GM12878 (cell line): ENCODE results near the gene MAP3K5. TPM values are rescaled to one million over a fixed set of nuclear protein-coding genes. Genes with fewer than 3 reads are reported as not detected.

Experiments used
- ATAC-seq: fragments of 200-7000 bp; cut with Tn5 transposase; 3 replicates; pipeline ENCODE4 v1.9.1; 2020; ENCODE audit warnings: mild to moderate bottlenecking, moderate library complexity
- BruUV-seq: library from RNA; stranded (reverse); fragments of 400-500 nt; replicated peaks from 2 replicates; lab custom pipeline; 2021; lab: Mats Ljungman, UMichigan
- CTCF ChIA-PET: fragments of 300-600 bp; sonication (Branson Sonifier 250); formaldehyde crosslinking; extraction: SDS; loops from one replicate; lab custom pipeline; 2021; ENCODE audit warnings: inconsistent platforms; lab: Yijun Ruan, JAX
- POLR2A ChIA-PET: fragments of 350-600 bp; formaldehyde crosslinking; extraction: SDS; loops from one replicate; lab custom pipeline; 2021; ENCODE audit warnings: inconsistent platforms; lab: Charles Lee
- RAD21 ChIA-PET: fragments of 300-600 bp; sonication (Branson Sonifier 250); formaldehyde crosslinking; loops from one replicate; lab custom pipeline; 2023; ENCODE audit warnings: antibody characterized with exemption; ENCODE audit not compliant: unreplicated experiment; lab: Charles Lee
- SMC1A ChIA-PET: fragments of 300-600 bp; sonication (Branson Sonifier 250); formaldehyde crosslinking; loops from one replicate; lab custom pipeline; 2023; ENCODE audit not compliant: unreplicated experiment, uncharacterized antibody; lab: Charles Lee
- DNase-seq: peaks from one replicate; pipeline ENCODE4 v3.0.0-alpha.2; 2011; ENCODE audit warnings: low read depth, low spot score
- FAIRE-seq: peaks from 3 replicates; lab custom pipeline; 2011; peaks lifted over from hg19 to GRCh38; lab: Jason Lieb, UNC
- H2AFZ ChIP-seq: 2 replicates; pipeline ENCODE4 v1.6.0; 2011; ENCODE audit warnings: low read depth, low read length, control low read depth; ENCODE audit not compliant: control insufficient read depth
- H3K27ac ChIP-seq: 2 replicates; pipeline ENCODE4 v1.5.1; 2011; ENCODE audit warnings: control low read depth; ENCODE audit not compliant: control insufficient read depth, insufficient read depth
- H3K27me3 ChIP-seq, 2 experiments: replicated peaks in 1 of 2; 2 replicates each; pipeline versions ENCODE4 v1.6.0 to v1.6.1; 2011; ENCODE audit warnings: low read length in 1 of 2; ENCODE audit not compliant: control insufficient read depth in 2 of 2, insufficient read depth in 2 of 2
- H3K36me3 ChIP-seq, 2 experiments: 2 replicates each; pipeline ENCODE4 v1.5.1; 2011; ENCODE audit warnings: low read length in 1 of 2; ENCODE audit not compliant: control insufficient read depth in 2 of 2, insufficient read depth in 2 of 2
- H3K4me1 ChIP-seq: 2 replicates; pipeline ENCODE4 v1.6.1; 2011; ENCODE audit warnings: mild to moderate bottlenecking, low read length, moderate library complexity, mixed read lengths; ENCODE audit not compliant: control insufficient read depth, insufficient read depth
- H3K4me2 ChIP-seq: 2 replicates; pipeline ENCODE4 v1.6.0; 2011; ENCODE audit warnings: control low read depth; ENCODE audit not compliant: control insufficient read depth, insufficient read depth
- H3K4me3 ChIP-seq: fragments of 200-600 bp; sonication (generic); 2 replicates; pipeline ENCODE4 v1.5.1; 2016
- H3K79me2 ChIP-seq: 2 replicates; pipeline ENCODE4 v1.6.0; 2011; ENCODE audit warnings: low read length; ENCODE audit not compliant: control insufficient read depth, insufficient read depth
- H3K9ac ChIP-seq: 2 replicates; pipeline ENCODE4 v1.8.0; 2011; ENCODE audit warnings: low read length, control low read depth, mixed read lengths; ENCODE audit not compliant: control insufficient read depth, insufficient read depth
- H3K9me3 ChIP-seq: replicated peaks from 3 replicates; pipeline ENCODE4 v1.5.1; 2011; ENCODE audit warnings: mild to moderate bottlenecking, low read length; ENCODE audit not compliant: control insufficient read depth, insufficient read depth
- H4K20me1 ChIP-seq: 2 replicates; pipeline ENCODE4 v1.6.0; 2011; ENCODE audit not compliant: control insufficient read depth, insufficient read depth
- BMI1 ChIP-seq: fragments of 450-650 bp; IDR thresholded peaks from 2 replicates; pipeline ENCODE4 v1.6.1; 2016; ENCODE audit warnings: mild to moderate bottlenecking, moderate library complexity, borderline replicate concordance
- CBX3 ChIP-seq: fragments of 200-600 bp; sonication (generic); IDR thresholded peaks from 2 replicates; pipeline ENCODE4 v1.6.1; 2016; ENCODE audit warnings: low read depth, borderline replicate concordance
- DPF2 ChIP-seq: fragments of 450-650 bp; IDR thresholded peaks from 2 replicates; pipeline ENCODE4 v1.6.1; 2017; ENCODE audit warnings: mild to moderate bottlenecking
- FOXK2 ChIP-seq: fragments of 450-650 bp; IDR thresholded peaks from 2 replicates; pipeline ENCODE4 v1.6.1; 2017; ENCODE audit warnings: mild to moderate bottlenecking, moderate library complexity
- MEF2B ChIP-seq: fragments of 450-650 bp; IDR thresholded peaks from 2 replicates; pipeline ENCODE4 v1.6.1; 2018; ENCODE audit warnings: mild to moderate bottlenecking, moderate library complexity; ENCODE audit not compliant: partially characterized antibody, poor library complexity, severe bottlenecking
- MYC ChIP-seq: IDR thresholded peaks from 2 replicates; pipeline ENCODE4 v1.6.1; 2011; ENCODE audit warnings: mild to moderate bottlenecking, low read length, moderate library complexity, inconsistent platforms; ENCODE audit not compliant: insufficient read depth, insufficient replicate concordance, insufficient read length, severe bottlenecking
- SIX5 ChIP-seq: IDR thresholded peaks from 2 replicates; pipeline ENCODE4 v1.6.1; 2011; ENCODE audit warnings: mild to moderate bottlenecking, low read depth, low read length, moderate library complexity; ENCODE audit not compliant: severe bottlenecking
- SMARCA5 ChIP-seq: fragments of 450-650 bp; IDR thresholded peaks from 2 replicates; pipeline ENCODE4 v1.6.1; 2017; ENCODE audit warnings: mild to moderate bottlenecking
- SPI1 ChIP-seq: IDR thresholded peaks from 2 replicates; pipeline ENCODE4 v1.6.1; 2011; ENCODE audit warnings: low read depth, mild to moderate bottlenecking, low read length, moderate library complexity, borderline replicate concordance; ENCODE audit not compliant: insufficient read depth
- SUZ12 ChIP-seq: fragments of 200-600 bp; sonication (generic); IDR thresholded peaks from one replicate; pipeline ENCODE4 v1.6.1; 2018; ENCODE audit warnings: antibody characterized with exemption, mild to moderate bottlenecking; ENCODE audit not compliant: unreplicated experiment
- ZBED1 ChIP-seq: IDR thresholded peaks from 2 replicates; pipeline ENCODE4 v1.6.1; 2016; ENCODE audit warnings: borderline replicate concordance
- WGBS: methylation state at CpG from one replicate; pipeline ENCODE4 v1.1.6; 2016; ENCODE audit warnings: low lambda C conversion rate; ENCODE audit not compliant: insufficient replicate concordance, insufficient coverage; ENCODE audit errors: missing lambda C conversion rate; 5-methylcytosine and 5-hydroxymethylcytosine counted together
- in situ Hi-C: fragments of 300-500 bp; cut with MboI; formaldehyde crosslinking; loops from 9 replicates; pipeline ENCODE4 v1.14.3; 2018; ENCODE audit warnings: mixed read lengths
- intact Hi-C: fragments of 100-400 bp; cut with micrococcal nuclease; formaldehyde crosslinking; loops from one replicate; pipeline ENCODE4 v1.14.2; 2022; ENCODE audit not compliant: unreplicated experiment
- polyA plus RNA-seq, 11 experiments: library from polyadenylated mRNA; depleted of rRNA in 4 of 11; unstranded in 6 of 11; stranded (reverse) in 5 of 11; fragments of >200 nt; fragmentation: Nextera tagmentation in 4 of 11; fragmentation: Illumina TruSeq in 1 of 11; extraction: Ambion mirVana in 4 of 11; extraction: Trizol in 1 of 11; gene quantifications; 1 replicate in 1 of 11; 2 replicates in 10 of 11; pipeline versions ENCODE4 v1.2.1 to v1.2.3, GENCODE V29; 2011 to 2016; ENCODE audit warnings: inconsistent platforms in 2 of 11, missing spikeins in 2 of 11, low read depth in 1 of 11
- total RNA-seq, 4 experiments: library from RNA; depleted of rRNA in 3 of 4; stranded (reverse); fragments of >200 nt in 3 of 4; fragmentation: Illumina TruSeq in 1 of 4; extraction: Trizol in 1 of 4; gene quantifications; 2 replicates each; pipeline versions ENCODE4 v1.2.1 to v1.2.3, GENCODE V29; 2013 to 2021
- TF ChIP-seq, protein P1 (sequence below): fragments of 450-650 bp; IDR thresholded peaks from 2 replicates; pipeline ENCODE4 v1.6.1; 2017; ENCODE audit warnings: mild to moderate bottlenecking, moderate library complexity
- TF ChIP-seq, protein P2 (sequence below): IDR thresholded peaks from 2 replicates; pipeline ENCODE4 v1.6.1; 2012; ENCODE audit warnings: mild to moderate bottlenecking, low read depth, low read length
- TF ChIP-seq, protein P3 (sequence below): IDR thresholded peaks from 2 replicates; pipeline ENCODE4 v1.6.1; 2012; ENCODE audit warnings: low read depth, low read length, improper control_type of control experiment

MAP3K5 gene
- total and polyA plus RNA-seq, 10 of the 15 experiments (the other 5 are each of a cell fraction or from before 2014, with no cell fraction given), result 5.4 to 34.3 (median 26.4) TPM

DNA sequence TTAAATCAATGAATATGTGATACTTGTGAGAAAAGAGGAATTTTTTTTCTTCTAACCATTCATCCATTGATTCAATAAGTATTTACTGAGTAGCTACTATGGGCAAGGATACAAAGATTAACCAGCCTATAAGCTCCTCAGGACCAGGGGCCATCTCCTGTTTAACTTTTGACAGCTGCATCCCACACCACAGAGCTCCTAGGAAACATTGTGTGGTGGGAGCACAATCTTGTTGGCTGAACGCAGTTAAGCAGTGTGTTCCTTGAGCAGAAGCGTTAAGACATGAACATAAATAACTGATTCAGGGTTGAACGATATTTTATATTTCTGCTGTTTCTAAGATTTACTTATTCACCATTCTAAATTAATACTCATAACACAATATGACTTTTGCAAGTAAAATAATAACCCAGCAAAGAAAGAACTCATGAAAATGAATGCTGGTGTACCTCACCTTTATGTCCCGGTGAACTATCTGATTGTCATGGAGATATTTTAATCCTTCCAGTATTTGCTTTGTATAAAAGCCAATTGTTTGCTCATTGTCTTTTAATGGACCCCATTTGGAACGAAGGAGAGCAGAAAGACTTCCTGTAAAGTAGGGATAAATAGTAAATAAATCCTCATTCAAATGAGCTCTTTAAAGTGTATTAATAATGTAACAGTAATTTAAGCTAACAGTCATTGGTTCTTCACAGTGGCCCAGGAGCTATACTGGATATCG is 179.4 kb downstream of the MAP3K5 start:
- ChIA-PET CTCF (interaction anchor here (1.0 to 6.6 kb wide), 8 partner anchors 12 to 179 kb away, joined by 3 to 38 read pairs (median 3); partner anchors contain the start of gene MAP3K5), SMC1A (interaction anchor here (0.6 to 4.1 kb wide), 7 partner anchors 12 to 182 kb away, joined by 3 to 14 read pairs (median 3); partner anchors contain the start of gene MAP3K5), POLR2A (interaction anchor here (0.6 to 0.8 kb wide), 2 partner anchors 42 to 616 kb away, joined by 3 read pairs; no protein-coding TSS in a partner anchor), RAD21 (interaction anchor here (2.2 kb wide), 1 partner anchor 179 kb away, joined by 7 read pairs; the partner anchor contains the start of gene MAP3K5)
- DNase-seq, result no peak
- Histone ChIP-seq H4K20me1 (no peaks in the 10 kb centered on the region), H3K4me1 (no peaks in the 10 kb centered on the region), H3K4me2 (no peak overlapping the region), H3K4me3 (no peak overlapping the region), H3K79me2 (no peaks in the 10 kb centered on the region), H3K9ac (no peak overlapping the region), H3K36me3 (peaks cover 1 to 37% of the 10 kb centered on the region in 2 experiments; a peak in 3 of 4 replicates), H3K27ac (no peak overlapping the region), H3K27me3 (no peaks in the 10 kb centered on the region), H2AFZ (no peak overlapping the region), H3K9me3 (no peaks in the 10 kb centered on the region)
- WGBS, result 82% methylated on average over 6 of the region's 6 CpGs
- ATAC-seq, result no peak
- in situ Hi-C loops, result no loop called here
- no TSS peak for BruUV-seq
- no peak for FAIRE-seq
- intact Hi-C loops, result no loop called here
- TF ChIP-seq SPI1, result no peak
- TF ChIP-seq ZBED1, result no peak
- no peak for TF ChIP-seq DPF2
- no peak for TF ChIP-seq SUZ12
- TF ChIP-seq, protein P1, sequence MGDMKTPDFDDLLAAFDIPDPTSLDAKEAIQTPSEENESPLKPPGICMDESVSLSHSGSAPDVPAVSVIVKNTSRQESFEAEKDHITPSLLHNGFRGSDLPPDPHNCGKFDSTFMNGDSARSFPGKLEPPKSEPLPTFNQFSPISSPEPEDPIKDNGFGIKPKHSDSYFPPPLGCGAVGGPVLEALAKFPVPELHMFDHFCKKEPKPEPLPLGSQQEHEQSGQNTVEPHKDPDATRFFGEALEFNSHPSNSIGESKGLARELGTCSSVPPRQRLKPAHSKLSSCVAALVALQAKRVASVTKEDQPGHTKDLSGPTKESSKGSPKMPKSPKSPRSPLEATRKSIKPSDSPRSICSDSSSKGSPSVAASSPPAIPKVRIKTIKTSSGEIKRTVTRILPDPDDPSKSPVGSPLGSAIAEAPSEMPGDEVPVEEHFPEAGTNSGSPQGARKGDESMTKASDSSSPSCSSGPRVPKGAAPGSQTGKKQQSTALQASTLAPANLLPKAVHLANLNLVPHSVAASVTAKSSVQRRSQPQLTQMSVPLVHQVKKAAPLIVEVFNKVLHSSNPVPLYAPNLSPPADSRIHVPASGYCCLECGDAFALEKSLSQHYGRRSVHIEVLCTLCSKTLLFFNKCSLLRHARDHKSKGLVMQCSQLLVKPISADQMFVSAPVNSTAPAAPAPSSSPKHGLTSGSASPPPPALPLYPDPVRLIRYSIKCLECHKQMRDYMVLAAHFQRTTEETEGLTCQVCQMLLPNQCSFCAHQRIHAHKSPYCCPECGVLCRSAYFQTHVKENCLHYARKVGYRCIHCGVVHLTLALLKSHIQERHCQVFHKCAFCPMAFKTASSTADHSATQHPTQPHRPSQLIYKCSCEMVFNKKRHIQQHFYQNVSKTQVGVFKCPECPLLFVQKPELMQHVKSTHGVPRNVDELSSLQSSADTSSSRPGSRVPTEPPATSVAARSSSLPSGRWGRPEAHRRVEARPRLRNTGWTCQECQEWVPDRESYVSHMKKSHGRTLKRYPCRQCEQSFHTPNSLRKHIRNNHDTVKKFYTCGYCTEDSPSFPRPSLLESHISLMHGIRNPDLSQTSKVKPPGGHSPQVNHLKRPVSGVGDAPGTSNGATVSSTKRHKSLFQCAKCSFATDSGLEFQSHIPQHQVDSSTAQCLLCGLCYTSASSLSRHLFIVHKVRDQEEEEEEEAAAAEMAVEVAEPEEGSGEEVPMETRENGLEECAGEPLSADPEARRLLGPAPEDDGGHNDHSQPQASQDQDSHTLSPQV, result no peak
- no peak for TF ChIP-seq CBX3
- TF ChIP-seq BMI1, result no peak
- TF ChIP-seq MYC, result no peak
- TF ChIP-seq, protein P2, sequence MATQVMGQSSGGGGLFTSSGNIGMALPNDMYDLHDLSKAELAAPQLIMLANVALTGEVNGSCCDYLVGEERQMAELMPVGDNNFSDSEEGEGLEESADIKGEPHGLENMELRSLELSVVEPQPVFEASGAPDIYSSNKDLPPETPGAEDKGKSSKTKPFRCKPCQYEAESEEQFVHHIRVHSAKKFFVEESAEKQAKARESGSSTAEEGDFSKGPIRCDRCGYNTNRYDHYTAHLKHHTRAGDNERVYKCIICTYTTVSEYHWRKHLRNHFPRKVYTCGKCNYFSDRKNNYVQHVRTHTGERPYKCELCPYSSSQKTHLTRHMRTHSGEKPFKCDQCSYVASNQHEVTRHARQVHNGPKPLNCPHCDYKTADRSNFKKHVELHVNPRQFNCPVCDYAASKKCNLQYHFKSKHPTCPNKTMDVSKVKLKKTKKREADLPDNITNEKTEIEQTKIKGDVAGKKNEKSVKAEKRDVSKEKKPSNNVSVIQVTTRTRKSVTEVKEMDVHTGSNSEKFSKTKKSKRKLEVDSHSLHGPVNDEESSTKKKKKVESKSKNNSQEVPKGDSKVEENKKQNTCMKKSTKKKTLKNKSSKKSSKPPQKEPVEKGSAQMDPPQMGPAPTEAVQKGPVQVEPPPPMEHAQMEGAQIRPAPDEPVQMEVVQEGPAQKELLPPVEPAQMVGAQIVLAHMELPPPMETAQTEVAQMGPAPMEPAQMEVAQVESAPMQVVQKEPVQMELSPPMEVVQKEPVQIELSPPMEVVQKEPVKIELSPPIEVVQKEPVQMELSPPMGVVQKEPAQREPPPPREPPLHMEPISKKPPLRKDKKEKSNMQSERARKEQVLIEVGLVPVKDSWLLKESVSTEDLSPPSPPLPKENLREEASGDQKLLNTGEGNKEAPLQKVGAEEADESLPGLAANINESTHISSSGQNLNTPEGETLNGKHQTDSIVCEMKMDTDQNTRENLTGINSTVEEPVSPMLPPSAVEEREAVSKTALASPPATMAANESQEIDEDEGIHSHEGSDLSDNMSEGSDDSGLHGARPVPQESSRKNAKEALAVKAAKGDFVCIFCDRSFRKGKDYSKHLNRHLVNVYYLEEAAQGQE, result no peak
- TF ChIP-seq SIX5, result no peak
- TF ChIP-seq SMARCA5, result no peak
- TF ChIP-seq MEF2B, result no peak
- TF ChIP-seq, protein P3, sequence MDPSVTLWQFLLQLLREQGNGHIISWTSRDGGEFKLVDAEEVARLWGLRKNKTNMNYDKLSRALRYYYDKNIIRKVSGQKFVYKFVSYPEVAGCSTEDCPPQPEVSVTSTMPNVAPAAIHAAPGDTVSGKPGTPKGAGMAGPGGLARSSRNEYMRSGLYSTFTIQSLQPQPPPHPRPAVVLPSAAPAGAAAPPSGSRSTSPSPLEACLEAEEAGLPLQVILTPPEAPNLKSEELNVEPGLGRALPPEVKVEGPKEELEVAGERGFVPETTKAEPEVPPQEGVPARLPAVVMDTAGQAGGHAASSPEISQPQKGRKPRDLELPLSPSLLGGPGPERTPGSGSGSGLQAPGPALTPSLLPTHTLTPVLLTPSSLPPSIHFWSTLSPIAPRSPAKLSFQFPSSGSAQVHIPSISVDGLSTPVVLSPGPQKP, result no peak
- no peak for TF ChIP-seq FOXK2
